B cell (primary cell): ENCODE measurements around the gene TPK1. TPM values are rescaled to one million over a fixed set of nuclear protein-coding genes. Genes with fewer than 3 reads are reported as not detected.

Source experiments
- ATAC-seq: fragments of 200-7000 bp; cut with Tn5 transposase; one replicate; pipeline ENCODE4 v1.10.0; 2021; ENCODE audit warnings: low read depth, mild to moderate bottlenecking, moderate number of reproducible peaks, moderate library complexity
- CTCF ChIA-PET: fragments of 350-600 bp; sonication (Branson Sonifier 250); formaldehyde crosslinking; loops from one replicate; lab custom pipeline; 2021; ENCODE audit warnings: antibody characterized with exemption, inconsistent platforms; lab: Charles Lee
- POLR2A ChIA-PET: fragments of 350-600 bp; sonication (Branson Sonifier 250); formaldehyde crosslinking; loops from one replicate; lab custom pipeline; 2021; ENCODE audit warnings: antibody characterized with exemption; lab: Charles Lee
- DNase-seq: peaks from one replicate; pipeline ENCODE4 v3.0.0; 2013
- H2AFZ ChIP-seq: 2 replicates; pipeline ENCODE4 v1.6.1; 2012; ENCODE audit warnings: mild to moderate bottlenecking, low read depth, low read length; ENCODE audit not compliant: insufficient read depth, poor library complexity, severe bottlenecking
- H3K27ac ChIP-seq, 2 donors: 1 replicate in 1 of 2; 2 replicates in 1 of 2; pipeline ENCODE4 v1.5.1; 2012 to 2013; ENCODE audit warnings: low read length in 2 of 2, mild to moderate bottlenecking in 2 of 2, moderate library complexity in 1 of 2
- H3K27me3 ChIP-seq, 4 experiments: fragments of 200-600 bp in 1 of 4; sonication (generic) in 1 of 4; replicated peaks in 1 of 4; 1 replicate in 2 of 4; 2 replicates in 2 of 4; pipeline versions ENCODE4 v1.6.1 to v1.7.0; 2013 to 2016; ENCODE audit warnings: low read length in 3 of 4, mild to moderate bottlenecking in 2 of 4, mixed read lengths in 1 of 4, moderate library complexity in 1 of 4; ENCODE audit not compliant: insufficient read depth in 4 of 4, control insufficient read depth in 3 of 4; ENCODE audit errors: control extremely low read depth in 1 of 4
- H3K36me3 ChIP-seq, 2 experiments: replicated peaks in 1 of 2; 1 replicate in 1 of 2; 2 replicates in 1 of 2; pipeline versions ENCODE4 v1.6.1 to v1.7.1; 2013; ENCODE audit warnings: low read length in 1 of 2; ENCODE audit not compliant: insufficient read depth in 2 of 2, control insufficient read depth in 1 of 2; ENCODE audit errors: control extremely low read depth in 1 of 2, extremely low read depth in 1 of 2
- H3K4me1 ChIP-seq, 2 donors: fragments of 200-600 bp in 1 of 2; sonication (generic) in 1 of 2; 1 replicate in 1 of 2; 2 replicates in 1 of 2; pipeline versions ENCODE4 v1.5.1 to v1.6.1; 2013 to 2017; ENCODE audit warnings: low read length in 2 of 2; ENCODE audit not compliant: control insufficient read depth in 2 of 2, insufficient read depth in 2 of 2
- H3K4me2 ChIP-seq: replicated peaks from 2 replicates; pipeline ENCODE3; 2012; ENCODE audit warnings: mild to moderate bottlenecking, low read depth, low read length; ENCODE audit not compliant: poor library complexity, severe bottlenecking
- H3K4me3 ChIP-seq, 5 experiments: fragments of 200-600 bp in 1 of 5; sonication (generic) in 1 of 5; 1 replicate in 3 of 5; 2 replicates in 2 of 5; pipeline versions ENCODE4 v1.5.1 to v1.7.0; 2011 to 2016; ENCODE audit warnings: low read length in 4 of 5, mild to moderate bottlenecking in 4 of 5, low read depth in 2 of 5, control low read depth in 1 of 5, moderate library complexity in 1 of 5; ENCODE audit not compliant: insufficient read depth in 1 of 5; ENCODE audit errors: control extremely low read depth in 1 of 5, extremely low read depth in 1 of 5
- H3K79me2 ChIP-seq: fragments of 200-600 bp; sonication (generic); one replicate; pipeline ENCODE4 v1.6.0; 2016; ENCODE audit warnings: low read length; ENCODE audit not compliant: control insufficient read depth, insufficient read depth
- H3K9ac ChIP-seq: fragments of 200-600 bp; sonication (generic); 2 replicates; pipeline ENCODE4 v1.6.1; 2017; ENCODE audit warnings: mild to moderate bottlenecking, low read length, moderate library complexity
- H3K9me3 ChIP-seq, 3 donors: one replicate each; pipeline versions ENCODE4 v1.6.1 to v1.7.1; 2013; ENCODE audit warnings: low read length in 2 of 3; ENCODE audit not compliant: control insufficient read depth in 2 of 3, insufficient read depth in 1 of 3; ENCODE audit errors: control extremely low read depth in 1 of 3
- H4K20me1 ChIP-seq: 2 replicates; pipeline ENCODE4 v1.6.0; 2012; ENCODE audit warnings: mild to moderate bottlenecking, low read length; ENCODE audit not compliant: insufficient read depth, control insufficient read depth, poor library complexity, severe bottlenecking
- H3K27ac Mint-ChIP-seq: one replicate; pipeline ENCODE4 v1.8.0; 2021; ENCODE audit warnings: mixed read lengths
- H3K27me3 Mint-ChIP-seq: one replicate; pipeline ENCODE4 v1.8.0; 2021; ENCODE audit warnings: mixed read lengths
- H3K4me1 Mint-ChIP-seq: one replicate; pipeline ENCODE4 v1.8.0; 2021; ENCODE audit warnings: mixed read lengths
- H3K4me3 Mint-ChIP-seq: one replicate; pipeline ENCODE4 v1.8.0; 2021; ENCODE audit warnings: mixed read lengths
- H3K9me3 Mint-ChIP-seq: one replicate; pipeline ENCODE4 v1.8.0; 2022; ENCODE audit warnings: mixed read lengths; ENCODE audit not compliant: insufficient read depth
- CTCF ChIP-seq: fragments of 200-600 bp; IDR thresholded peaks from one replicate; pipeline ENCODE4 v1.8.0; 2022; ENCODE audit warnings: antibody characterized with exemption, mild to moderate bottlenecking
- EZH2 ChIP-seq: IDR thresholded peaks from 2 replicates; pipeline ENCODE4 v1.6.1; 2012; ENCODE audit warnings: borderline replicate concordance, low read depth, mild to moderate bottlenecking, moderate library complexity, low read length; ENCODE audit not compliant: insufficient read depth, poor library complexity, severe bottlenecking
- WGBS: methylation state at CpG from one replicate; pipeline ENCODE4 v1.1.5; 2013; ENCODE audit warnings: missing lambda C conversion rate; ENCODE audit not compliant: insufficient coverage; 5-methylcytosine and 5-hydroxymethylcytosine counted together
- intact Hi-C: fragments of 100-400 bp; cut with micrococcal nuclease; formaldehyde crosslinking; loops from one replicate; pipeline ENCODE4 v1.10.0; 2022
- polyA plus RNA-seq: library from polyadenylated mRNA; depleted of rRNA; stranded (reverse); fragments of >200 nt; gene quantifications from 2 replicates; pipeline ENCODE4 v1.2.3, GENCODE V29; 2012
- total RNA-seq, 2 donors: library from RNA; stranded (reverse); fragments of 120-200 nt in 1 of 2; gene quantifications; 1 replicate in 1 of 2; 2 replicates in 1 of 2; pipeline versions ENCODE4 v1.2.3 to v1.2.4, GENCODE V29; 2013 to 2022

Gene TPK1
- total and polyA plus RNA-seq, 2 donors (not counting 1 experiment from before 2014, with no cell fraction given): 13.7 to 26.4 TPM

DNA sequence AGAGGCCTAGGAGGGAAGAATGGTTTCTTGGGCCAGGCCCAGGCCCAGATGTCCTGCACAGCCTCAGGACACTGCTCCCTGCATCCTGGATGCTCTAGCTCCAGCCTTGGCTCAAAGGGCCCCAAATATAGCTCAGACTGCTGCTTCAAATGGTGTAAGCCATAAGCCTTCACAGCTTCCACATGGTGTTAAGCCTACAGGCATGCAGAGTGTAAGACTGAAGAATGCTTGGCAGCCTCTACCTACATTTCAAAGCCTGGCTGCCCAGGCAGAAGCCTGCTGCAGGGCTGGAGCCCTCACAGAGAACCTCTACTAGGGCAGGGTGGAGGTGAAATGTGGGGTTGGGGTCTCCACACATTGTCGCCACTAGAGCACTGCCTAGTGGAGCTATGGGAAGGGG lies 118.1 kb downstream of the TPK1 start:
- intact Hi-C loops: no loop called here
- no CpG with 5 or more reads among the region's 1 CpG for WGBS
- DNase-seq (no peak), ATAC-seq (no peak)
- ChIA-PET CTCF (no interaction called here), POLR2A (no interaction called here)
- no peaks in the 10 kb centered on the region for H3K27me3 ChIP-seq
- H3K9me3 Mint-ChIP-seq: no peaks in the 10 kb centered on the region
- no peaks in the 10 kb centered on the region for H3K79me2 ChIP-seq
- TF ChIP-seq EZH2 (no peak), CTCF (no peak)
- H3K4me2 ChIP-seq: no peak overlapping the region
- H3K4me1 Mint-ChIP-seq: no peaks in the 10 kb centered on the region
- no peak overlapping the region for H2AFZ ChIP-seq
- no peaks in the 10 kb centered on the region for H3K27me3 Mint-ChIP-seq
- H3K9ac ChIP-seq: no peak overlapping the region
- H3K36me3 ChIP-seq: no peaks in the 10 kb centered on the region
- no peaks in the 10 kb centered on the region for H4K20me1 ChIP-seq
- H3K27ac ChIP-seq: no peak overlapping the region
- no peak overlapping the region for H3K27ac Mint-ChIP-seq
- no peak overlapping the region for H3K4me3 Mint-ChIP-seq
- H3K9me3 ChIP-seq: peaks cover 0 to 7% (median 2%) of the 10 kb centered on the region in 3 donors
- H3K4me1 ChIP-seq: no peaks in the 10 kb centered on the region
- no peak overlapping the region for H3K4me3 ChIP-seq

GRCh38 chr7:144713850-144714249 lies 122.0 kb downstream of the TPK1 start:
- no peaks in the 10 kb centered on the region for H3K4me1 Mint-ChIP-seq
- TF ChIP-seq EZH2 (no peak), CTCF (no peak)
- no peak for ATAC-seq
- Histone ChIP-seq H3K4me1 (no peaks in the 10 kb centered on the region), H3K36me3 (no peaks in the 10 kb centered on the region), H3K4me2 (no peak overlapping the region), H2AFZ (no peak overlapping the region), H4K20me1 (no peaks in the 10 kb centered on the region), H3K9ac (no peak overlapping the region), H3K27ac (no peak overlapping the region), H3K79me2 (no peaks in the 10 kb centered on the region), H3K4me3 (no peak overlapping the region), H3K9me3 (peaks cover 0 to 7% (median 0%) of the 10 kb centered on the region in 3 donors), H3K27me3 (no peaks in the 10 kb centered on the region)
- H3K9me3 Mint-ChIP-seq: no peaks in the 10 kb centered on the region
- ChIA-PET CTCF (interaction anchor here (1.1 kb wide), 1 partner anchor 25 kb away, joined by 3 read pairs; no protein-coding TSS in a partner anchor), POLR2A (no interaction called here)
- 83% methylated on average over 1 of the region's 2 CpGs for WGBS
- no peak overlapping the region for H3K4me3 Mint-ChIP-seq
- intact Hi-C loops: no loop called here
- no peak overlapping the region for H3K27ac Mint-ChIP-seq
- H3K27me3 Mint-ChIP-seq: no peaks in the 10 kb centered on the region
- no peak for DNase-seq
